ENCODE data around the gene ADAM29.
"Not testable (repeated sequence)": the region's sequence is repeated elsewhere in the genome, so short reads cannot be mapped to it uniquely, and the experiment has no call there.

ADAM29 gene

DNA sequence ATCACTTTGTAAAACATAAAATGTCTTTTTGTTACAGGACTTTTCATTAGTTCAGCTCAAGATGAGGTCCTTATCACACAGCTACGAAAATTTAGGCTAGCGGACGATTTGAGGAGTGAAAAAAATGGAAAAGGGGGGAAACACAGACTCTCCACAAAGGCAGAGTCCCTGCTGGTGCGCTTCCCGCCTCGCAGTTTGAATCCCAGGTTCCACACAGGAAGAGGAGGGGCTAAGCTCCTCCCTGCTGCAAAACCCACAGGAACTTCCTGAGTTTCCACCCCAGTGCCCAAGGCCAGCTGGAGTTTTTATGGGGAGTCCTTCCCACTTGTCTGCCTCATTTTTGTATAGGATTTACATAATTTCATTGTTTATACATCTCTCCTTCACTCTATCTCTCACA, 11.2 kb downstream of the ADAM29 start:
- Mint-ChIP-seq H3K27me3 (no peaks in the 10 kb centered on the region), H3K27ac (no peak overlapping the region), H3K4me1 (no peaks in the 10 kb centered on the region), H3K9me3 (no peaks in the 10 kb centered on the region), H3K4me3 (no peak overlapping the region)
- DNase-seq = no peak
- no peak for ATAC-seq

- Mint-ChIP-seq H3K27ac (no peak overlapping the region), H3K4me3 (no peak overlapping the region)
- no peak for ATAC-seq
These were observed 12.7 kb downstream of the ADAM29 start for GRCh38 chr4:174930895-174931294.

GRCh38 chr4:174933083-174933482, 14.9 kb downstream of the ADAM29 start:
- DNase-seq = no peak
- Mint-ChIP-seq H3K4me3 (no peak overlapping the region), H3K9me3 (no peaks in the 10 kb centered on the region), H3K27ac (no peak overlapping the region), H3K27me3 (no peaks in the 10 kb centered on the region), H3K4me1 (no peaks in the 10 kb centered on the region)
- ATAC-seq = no peak

More at GRCh38 chr4:174930895-174931294, 12.7 kb downstream of the ADAM29 start:
- no peaks in the 10 kb centered on the region for H3K4me1 Mint-ChIP-seq
- H3K9me3 Mint-ChIP-seq = no peaks in the 10 kb centered on the region
- H3K27me3 Mint-ChIP-seq = no peaks in the 10 kb centered on the region
- no peak for DNase-seq

DNA sequence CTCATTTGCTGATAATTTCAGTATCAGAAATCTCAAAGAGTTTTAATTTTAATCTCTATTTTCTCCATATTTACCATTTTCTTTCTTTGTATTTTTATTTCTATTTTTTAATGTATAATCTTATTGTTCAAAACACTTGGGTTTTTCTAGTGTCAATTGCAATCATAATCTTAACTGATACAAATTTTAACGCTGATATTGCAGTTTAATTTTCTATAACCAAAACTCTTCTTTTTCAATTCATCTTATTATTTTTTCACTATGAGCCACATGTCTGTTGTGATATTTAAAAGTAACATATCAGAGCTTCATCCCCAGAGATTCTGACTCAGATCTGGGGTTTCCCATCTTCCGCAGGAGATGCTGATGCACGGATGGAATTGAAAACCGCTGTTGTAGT, 16.2 kb downstream of the ADAM29 start:
- Mint-ChIP-seq H3K27ac (no peak overlapping the region), H3K4me1 (no peaks in the 10 kb centered on the region), H3K4me3 (no peak overlapping the region), H3K27me3 (no peaks in the 10 kb centered on the region), H3K9me3 (no peaks in the 10 kb centered on the region)
- ATAC-seq = no peak
- DNase-seq = no peak

- Mint-ChIP-seq H3K27me3 (no peaks in the 10 kb centered on the region), H3K4me1 (no peaks in the 10 kb centered on the region), H3K4me3 (no peak overlapping the region), H3K9me3 (no peaks in the 10 kb centered on the region), H3K27ac (no peak overlapping the region)
- ATAC-seq = no peak
- no peak for DNase-seq
These were observed 17.4 kb downstream of the ADAM29 start for GRCh38 chr4:174935607-174936006.

DNA sequence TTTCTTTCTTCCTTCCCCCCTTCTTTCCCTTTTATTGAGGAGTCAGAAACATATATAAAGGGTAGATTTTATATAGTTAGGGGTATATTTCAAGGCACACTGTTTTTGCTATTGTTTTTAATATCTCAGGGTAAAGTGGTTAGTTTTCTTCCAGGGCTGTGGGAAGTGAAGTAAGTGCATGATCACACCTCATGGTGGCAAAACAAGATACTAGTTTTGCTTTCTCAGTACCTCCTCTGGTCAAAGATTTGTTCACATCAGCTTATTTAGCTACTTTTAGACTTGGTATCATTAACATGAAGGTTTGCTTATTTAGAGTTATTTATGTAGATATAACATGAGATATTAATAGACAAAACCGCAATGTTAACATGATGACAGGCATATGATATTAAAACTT, 21.8 kb downstream of the ADAM29 start:
- Mint-ChIP-seq H3K4me3 (no peak overlapping the region), H3K27me3 (no peaks in the 10 kb centered on the region), H3K9me3 (peaks cover 0 to 5% of the 10 kb centered on the region in 2 donors), H3K27ac (no peak overlapping the region), H3K4me1 (no peaks in the 10 kb centered on the region)
- ATAC-seq (no peak), DNase-seq (no peak)

DNA sequence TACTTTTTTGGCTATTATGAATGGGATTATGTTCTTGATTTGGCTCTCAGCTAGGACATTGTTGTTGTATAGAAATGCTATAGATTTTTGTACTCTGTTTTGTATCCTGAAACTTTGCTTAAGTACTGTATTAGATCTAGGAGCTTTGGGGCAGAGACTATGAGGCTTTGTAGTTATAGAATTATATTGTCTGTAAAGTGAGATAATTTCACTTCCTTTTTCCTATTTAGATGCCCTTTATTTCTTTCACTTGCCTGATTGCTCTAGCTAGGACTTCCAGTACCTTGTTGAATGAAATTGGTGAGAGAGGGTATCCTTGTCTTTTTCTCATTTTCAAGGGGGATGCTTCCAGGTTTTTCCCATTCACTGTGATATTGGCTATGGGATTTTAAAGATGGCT, 28.1 kb downstream of the ADAM29 start:
- no peak for ATAC-seq
- Mint-ChIP-seq H3K27me3 (no peaks in the 10 kb centered on the region), H3K4me3 (no peak overlapping the region), H3K27ac (no peak overlapping the region), H3K4me1 (no peaks in the 10 kb centered on the region), H3K9me3 (peaks cover 5 to 15% of the 10 kb centered on the region in 2 donors)
- no peak for DNase-seq

- ATAC-seq = no peak
- H3K27me3 Mint-ChIP-seq = no peaks in the 10 kb centered on the region
- no peaks in the 10 kb centered on the region for H3K4me1 Mint-ChIP-seq
- H3K4me3 Mint-ChIP-seq = no peak overlapping the region
- DNase-seq = no peak
- H3K27ac Mint-ChIP-seq = no peak overlapping the region
- H3K9me3 Mint-ChIP-seq = peaks cover 5 to 11% of the 10 kb centered on the region in 2 donors
These were observed 30.7 kb downstream of the ADAM29 start for GRCh38 chr4:174948826-174949225.

- Mint-ChIP-seq H3K27me3 (no peaks in the 10 kb centered on the region), H3K9me3 (peaks cover 0 to 17% of the 10 kb centered on the region in 2 donors), H3K27ac (no peak overlapping the region), H3K4me3 (no peak overlapping the region), H3K4me1 (no peaks in the 10 kb centered on the region)
- DNase-seq (no peak), ATAC-seq (no peak)
These were observed 54.8 kb downstream of the ADAM29 start for GRCh38 chr4:174972911-174973310.

- no peaks in the 10 kb centered on the region for H3K27me3 Mint-ChIP-seq
- DNase-seq (no peak), ATAC-seq (no peak)
- no peak overlapping the region for H3K4me3 Mint-ChIP-seq
- H3K4me1 Mint-ChIP-seq = no peaks in the 10 kb centered on the region
- H3K9me3 Mint-ChIP-seq = peaks cover under 1 to 17% of the 10 kb centered on the region in 2 donors
- no peak overlapping the region for H3K27ac Mint-ChIP-seq
These were observed 55.2 kb downstream of the ADAM29 start for GRCh38 chr4:174973336-174973735.

GRCh38 chr4:174983128-174983750, 65.1 kb downstream of the ADAM29 start:
- Mint-ChIP-seq H3K4me3 (no peak overlapping the region), H3K27me3 (no peaks in the 10 kb centered on the region), H3K9me3 (peaks cover 9 to 41% of the 10 kb centered on the region in 2 donors), H3K27ac (peak overlapping the region in 1 of 2 donors; percentile 46), H3K4me1 (no peaks in the 10 kb centered on the region)
- DNase-seq (no peak), ATAC-seq (no peak)

DNA sequence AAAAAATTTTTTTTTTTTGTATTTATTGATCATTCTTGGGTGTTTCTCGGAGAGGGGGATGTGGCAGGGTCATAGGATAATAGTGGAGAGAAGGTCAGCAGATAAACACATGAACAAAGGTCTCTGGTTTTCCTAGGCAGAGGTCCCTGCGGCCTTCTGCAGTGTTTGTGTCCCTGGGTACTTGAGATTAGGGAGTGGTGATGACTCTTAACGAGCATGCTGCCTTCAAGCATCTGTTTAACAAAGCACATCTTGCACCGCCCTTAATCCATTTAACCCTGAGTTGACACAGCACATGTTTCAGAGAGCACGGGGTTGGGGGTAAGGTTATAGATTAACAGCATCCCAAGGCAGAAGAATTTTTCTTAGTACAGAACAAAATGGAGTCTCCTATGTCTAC, 65.7 kb downstream of the ADAM29 start:
- H3K27me3 Mint-ChIP-seq, H3K4me3 Mint-ChIP-seq, DNase-seq, H3K27ac Mint-ChIP-seq, H3K4me1 Mint-ChIP-seq, ATAC-seq: not testable (repeated sequence)
- H3K9me3 Mint-ChIP-seq = peaks cover 3 to 46% of the 10 kb centered on the region in 2 donors

GRCh38 chr4:174989791-174990190, 71.6 kb downstream of the ADAM29 start:
- Mint-ChIP-seq H3K27ac (no peak overlapping the region), H3K27me3 (no peaks in the 10 kb centered on the region), H3K4me1 (no peaks in the 10 kb centered on the region), H3K4me3 (no peak overlapping the region), H3K9me3 (peaks cover 0 to 28% of the 10 kb centered on the region in 2 donors)
- DNase-seq = no peak
- ATAC-seq = no peak

- no peaks in the 10 kb centered on the region for H3K27me3 Mint-ChIP-seq
These were observed 75.8 kb downstream of the ADAM29 start for GRCh38 chr4:174993916-174994315.

GRCh38 chr4:174996079-174996478, 77.9 kb downstream of the ADAM29 start:
- Mint-ChIP-seq H3K27me3 (no peaks in the 10 kb centered on the region), H3K4me3 (no peak overlapping the region), H3K27ac (no peak overlapping the region), H3K9me3 (no peaks in the 10 kb centered on the region), H3K4me1 (no peaks in the 10 kb centered on the region)
- ATAC-seq (no peak), DNase-seq (no peak)

More at GRCh38 chr4:174993916-174994315, 75.8 kb downstream of the ADAM29 start:
- no peak for DNase-seq
- Mint-ChIP-seq H3K4me3 (no peak overlapping the region), H3K27ac (no peak overlapping the region), H3K9me3 (peaks cover 0 to 7% of the 10 kb centered on the region in 2 donors), H3K4me1 (no peaks in the 10 kb centered on the region)
- ATAC-seq = no peak

- H3K4me3 Mint-ChIP-seq = no peak overlapping the region
- H3K27ac Mint-ChIP-seq = no peak overlapping the region
- peaks cover 0 to 4% of the 10 kb centered on the region in 2 donors for H3K9me3 Mint-ChIP-seq
- H3K27me3 Mint-ChIP-seq = no peaks in the 10 kb centered on the region
- DNase-seq (no peak), ATAC-seq (no peak)
- no peaks in the 10 kb centered on the region for H3K4me1 Mint-ChIP-seq
These were observed 81.2 kb downstream of the ADAM29 start for GRCh38 chr4:174999407-174999806.

GRCh38 chr4:175017751-175018150, 99.6 kb downstream of the ADAM29 start:
- Mint-ChIP-seq H3K4me1 (no peaks in the 10 kb centered on the region), H3K27me3 (no peaks in the 10 kb centered on the region), H3K9me3 (peaks cover 8 to 9% of the 10 kb centered on the region in 2 donors), H3K27ac (no peak overlapping the region), H3K4me3 (no peak overlapping the region)
- DNase-seq (no peak), ATAC-seq (no peak)
